ENCODE data around the gene TRAPPC4.

GRCh38 chr11:119038884-119039283, 20.3 kb downstream of the TRAPPC4 start:
- TF ChIP-seq POLR2AphosphoS5 (IDR thresholded peaks at IDR 0.05; ENCODE audit: low read depth, low read length) (no peak), TAF1 (IDR thresholded peaks at IDR 0.05; ENCODE audit: borderline replicate concordance, insufficient read depth, low read length) (no peak), REST (IDR thresholded peaks at IDR 0.05; ENCODE audit: insufficient read depth in 1 of 2, low read depth in 2 of 2, low read length in 2 of 2) (no peak), SIN3A (IDR thresholded peaks at IDR 0.05; ENCODE audit: borderline replicate concordance, insufficient read depth, low read length) (no peak)

All from PFSK-1 (cell line).